H9 (cell line): ENCODE data around the gene TBX19. TPM values are rescaled to one million over a fixed set of nuclear protein-coding genes. Genes with fewer than 3 reads are reported as not detected.

Experiments
- DNase-seq: peaks from one replicate; pipeline ENCODE4 v3.0.0-alpha.2; 2017
- H2AFZ ChIP-seq: one replicate; pipeline ENCODE4 v1.6.1; 2013; ENCODE audit warnings: mild to moderate bottlenecking, low read length, control low read depth, moderate library complexity
- H2AK5ac ChIP-seq: 2 replicates; pipeline ENCODE4 v1.6.1; 2013; ENCODE audit warnings: low read length, control low read depth, mixed read lengths; ENCODE audit not compliant: insufficient read length
- H2BK120ac ChIP-seq: one replicate; pipeline ENCODE4 v1.6.1; 2013; ENCODE audit warnings: low read depth, mild to moderate bottlenecking, low read length, control low read depth, inconsistent platforms; ENCODE audit not compliant: poor library complexity, severe bottlenecking
- H2BK12ac ChIP-seq: 2 replicates; pipeline ENCODE4 v1.6.1; 2013; ENCODE audit warnings: low read length, control low read depth, mixed read lengths, low read depth; ENCODE audit not compliant: insufficient read length
- H2BK15ac ChIP-seq: 2 replicates; pipeline ENCODE4 v1.6.1; 2013; ENCODE audit warnings: low read depth, low read length, control low read depth
- H2BK20ac ChIP-seq: one replicate; pipeline ENCODE4 v1.6.1; 2013; ENCODE audit warnings: low read depth, mild to moderate bottlenecking, low read length, control low read depth, inconsistent platforms; ENCODE audit not compliant: poor library complexity, severe bottlenecking
- H2BK5ac ChIP-seq: 2 replicates; pipeline ENCODE4 v1.6.1; 2013; ENCODE audit warnings: low read length, control low read depth, mixed read lengths; ENCODE audit not compliant: insufficient read length
- H3K14ac ChIP-seq: 2 replicates; pipeline ENCODE4 v1.6.1; 2013; ENCODE audit warnings: low read length, control low read depth; ENCODE audit not compliant: insufficient read depth
- H3K18ac ChIP-seq: 2 replicates; pipeline ENCODE4 v1.6.1; 2013; ENCODE audit warnings: low read depth, mild to moderate bottlenecking, mixed read lengths, low read length, control low read depth; ENCODE audit not compliant: insufficient read length
- H3K23ac ChIP-seq: 2 replicates; pipeline ENCODE4 v1.6.1; 2013; ENCODE audit warnings: low read length, control low read depth, mixed read lengths, low read depth; ENCODE audit not compliant: insufficient read length
- H3K23me2 ChIP-seq: 2 replicates; pipeline ENCODE4 v1.6.1; 2013; ENCODE audit warnings: low read depth, mild to moderate bottlenecking, mixed read lengths, low read length, control low read depth; ENCODE audit not compliant: insufficient read length, poor library complexity, severe bottlenecking
- H3K27ac ChIP-seq: 2 replicates; pipeline ENCODE4 v1.5.1; 2013; ENCODE audit warnings: low read length, control low read depth, mixed read lengths, low read depth; ENCODE audit not compliant: insufficient read length
- H3K27me3 ChIP-seq: 2 replicates; pipeline ENCODE4 v1.6.1; 2013; ENCODE audit warnings: low read length, control low read depth, inconsistent platforms; ENCODE audit not compliant: insufficient read depth
- H3K4ac ChIP-seq: 2 replicates; pipeline ENCODE4 v1.6.1; 2013; ENCODE audit warnings: low read depth, mild to moderate bottlenecking, control low read depth, inconsistent platforms, low read length, moderate library complexity
- H3K4me1 ChIP-seq: 2 replicates; pipeline ENCODE4 v1.6.1; 2013; ENCODE audit warnings: low read length, control low read depth, inconsistent platforms; ENCODE audit not compliant: insufficient read depth
- H3K4me2 ChIP-seq: 2 replicates; pipeline ENCODE4 v1.6.1; 2013; ENCODE audit warnings: low read length, control low read depth, mixed read lengths; ENCODE audit not compliant: insufficient read length, insufficient read depth
- H3K56ac ChIP-seq: 2 replicates; pipeline ENCODE4 v1.6.1; 2013; ENCODE audit warnings: low read depth, mild to moderate bottlenecking, mixed read lengths, low read length, control low read depth; ENCODE audit not compliant: insufficient read length
- H3K79me1 ChIP-seq: 2 replicates; pipeline ENCODE4 v1.6.1; 2013; ENCODE audit warnings: low read depth, mild to moderate bottlenecking, moderate library complexity, low read length, control low read depth, inconsistent platforms; ENCODE audit not compliant: insufficient read depth, poor library complexity, severe bottlenecking
- H3K79me2 ChIP-seq: 2 replicates; pipeline ENCODE4 v1.6.1; 2013; ENCODE audit warnings: low read length, control low read depth, inconsistent platforms; ENCODE audit not compliant: insufficient read depth
- H3K9ac ChIP-seq: 2 replicates; pipeline ENCODE4 v1.6.1; 2013; ENCODE audit warnings: low read length, control low read depth, mixed read lengths; ENCODE audit not compliant: insufficient read length; ENCODE audit errors: extremely low read depth
- H3K9me3 ChIP-seq: one replicate; pipeline ENCODE4 v1.6.1; 2013; ENCODE audit warnings: low read depth, low read length, inconsistent platforms; ENCODE audit not compliant: control insufficient read depth
- H3T11ph ChIP-seq: one replicate; pipeline ENCODE4 v1.6.1; 2013; ENCODE audit warnings: mild to moderate bottlenecking, low read length, control low read depth, inconsistent platforms
- H4K20me1 ChIP-seq: one replicate; pipeline ENCODE4 v1.6.1; 2013; ENCODE audit not compliant: control insufficient read depth, insufficient read length, insufficient read depth
- H4K5ac ChIP-seq: 2 replicates; pipeline ENCODE4 v1.6.1; 2013; ENCODE audit warnings: low read depth, mild to moderate bottlenecking, mixed read lengths, low read length, control low read depth; ENCODE audit not compliant: insufficient read length
- H4K8ac ChIP-seq: replicated peaks from 2 replicates; pipeline ENCODE4 v1.6.1; 2013; ENCODE audit warnings: low read length, control low read depth, mixed read lengths, low read depth; ENCODE audit not compliant: insufficient read length
- H4K91ac ChIP-seq: 2 replicates; pipeline ENCODE4 v1.6.1; 2013; ENCODE audit warnings: low read depth, mild to moderate bottlenecking, moderate library complexity, mixed read lengths, low read length, control low read depth; ENCODE audit not compliant: insufficient read length
- H3K27ac Mint-ChIP-seq, 3 experiments: 2 replicates in 2 of 3; 3 replicates in 1 of 3; pipeline ENCODE4 v1.8.0; 2020 to 2021; ENCODE audit warnings: mixed read lengths in 3 of 3, mild to moderate bottlenecking in 1 of 3, moderate library complexity in 1 of 3
- H3K27me3 Mint-ChIP-seq: 2 replicates; pipeline ENCODE4 v1.8.0; 2021; ENCODE audit warnings: low read depth, mild to moderate bottlenecking, moderate library complexity, mixed read lengths
- H3K36me3 Mint-ChIP-seq, 3 experiments: 2 replicates in 2 of 3; 3 replicates in 1 of 3; pipeline ENCODE4 v1.8.0; 2020 to 2021; ENCODE audit warnings: low read depth in 3 of 3, mixed read lengths in 3 of 3; ENCODE audit not compliant: insufficient read depth in 1 of 3
- H3K4me1 Mint-ChIP-seq, 2 experiments: 2 replicates each; pipeline ENCODE4 v1.8.0; 2020; ENCODE audit warnings: mixed read lengths in 2 of 2
- H3K4me3 Mint-ChIP-seq, 2 experiments: 2 replicates in 1 of 2; 3 replicates in 1 of 2; pipeline ENCODE4 v1.8.0; 2020 to 2021; ENCODE audit warnings: mild to moderate bottlenecking in 2 of 2, mixed read lengths in 2 of 2, moderate library complexity in 1 of 2
- H3K9me3 Mint-ChIP-seq, 2 experiments: 2 replicates in 1 of 2; 3 replicates in 1 of 2; pipeline ENCODE4 v1.8.0; 2020; ENCODE audit warnings: mild to moderate bottlenecking in 2 of 2, mixed read lengths in 2 of 2, moderate library complexity in 1 of 2
- WGBS: extraction: QIAGEN DNeasy Blood & Tissue Kit; methylation state at CpG from one replicate; pipeline ENCODE4 v1.1.7; 2013; ENCODE audit warnings: missing lambda C conversion rate, low lambda C conversion rate, mixed read lengths; ENCODE audit not compliant: insufficient read length; ENCODE audit errors: extremely low coverage; 5-methylcytosine and 5-hydroxymethylcytosine counted together
- total RNA-seq: library from RNA; stranded (reverse); gene quantifications from 2 replicates; pipeline ENCODE4 v1.2.1, GENCODE V29; 2021
- TF ChIP-seq, protein P1 (sequence below): fragments of 200-600 bp; sonication (generic); conservative IDR thresholded peaks from 3 replicates; pipeline ENCODE4 v1.8.0; 2021; ENCODE audit warnings: antibody characterized with exemption, mild to moderate bottlenecking

TBX19 gene
- total RNA-seq, 1 experiment from 2014 or later: 0.48 TPM

- Histone ChIP-seq H2AK5ac (no peak overlapping the region), H3T11ph (no peak overlapping the region), H3K79me1 (no peaks in the 10 kb centered on the region), H4K8ac (no peak overlapping the region), H4K5ac (no peak overlapping the region), H3K79me2 (no peaks in the 10 kb centered on the region), H3K27ac (no peak overlapping the region), H2BK12ac (no peak overlapping the region), H2AFZ (no peak overlapping the region), H3K18ac (no peak overlapping the region), H3K9ac (no peak overlapping the region), H3K9me3 (no peaks in the 10 kb centered on the region), H2BK20ac (no peak overlapping the region), H4K20me1 (no peaks in the 10 kb centered on the region), H3K27me3 (no peaks in the 10 kb centered on the region), H3K14ac (no peak overlapping the region), H3K4ac (no peak overlapping the region), H2BK15ac (no peak overlapping the region), H2BK5ac (no peak overlapping the region), H3K23me2 (no peaks in the 10 kb centered on the region), H3K56ac (no peak overlapping the region), H3K4me1 (no peaks in the 10 kb centered on the region; the same call in 1 of the 2 replicates), H3K4me2 (no peak overlapping the region), H3K23ac (no peak overlapping the region), H2BK120ac (no peak overlapping the region), H4K91ac (no peak overlapping the region)
- Mint-ChIP-seq H3K27me3 (no peaks in the 10 kb centered on the region), H3K27ac (no peak overlapping the region), H3K4me1 (peaks cover 0 to 3% of the 10 kb centered on the region in 2 experiments; a peak in 1 of 4 replicates), H3K9me3 (peaks cover 0 to 2% of the 10 kb centered on the region in 2 experiments; a peak in 1 of 5 replicates), H3K4me3 (no peak overlapping the region), H3K36me3 (no peaks in the 10 kb centered on the region; a peak in 1 of 7 replicates)
- TF ChIP-seq, protein P1, sequence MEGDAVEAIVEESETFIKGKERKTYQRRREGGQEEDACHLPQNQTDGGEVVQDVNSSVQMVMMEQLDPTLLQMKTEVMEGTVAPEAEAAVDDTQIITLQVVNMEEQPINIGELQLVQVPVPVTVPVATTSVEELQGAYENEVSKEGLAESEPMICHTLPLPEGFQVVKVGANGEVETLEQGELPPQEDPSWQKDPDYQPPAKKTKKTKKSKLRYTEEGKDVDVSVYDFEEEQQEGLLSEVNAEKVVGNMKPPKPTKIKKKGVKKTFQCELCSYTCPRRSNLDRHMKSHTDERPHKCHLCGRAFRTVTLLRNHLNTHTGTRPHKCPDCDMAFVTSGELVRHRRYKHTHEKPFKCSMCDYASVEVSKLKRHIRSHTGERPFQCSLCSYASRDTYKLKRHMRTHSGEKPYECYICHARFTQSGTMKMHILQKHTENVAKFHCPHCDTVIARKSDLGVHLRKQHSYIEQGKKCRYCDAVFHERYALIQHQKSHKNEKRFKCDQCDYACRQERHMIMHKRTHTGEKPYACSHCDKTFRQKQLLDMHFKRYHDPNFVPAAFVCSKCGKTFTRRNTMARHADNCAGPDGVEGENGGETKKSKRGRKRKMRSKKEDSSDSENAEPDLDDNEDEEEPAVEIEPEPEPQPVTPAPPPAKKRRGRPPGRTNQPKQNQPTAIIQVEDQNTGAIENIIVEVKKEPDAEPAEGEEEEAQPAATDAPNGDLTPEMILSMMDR: no peak
- no peak for DNase-seq
- WGBS: no CpG with 5 or more reads among the region's 7 CpGs
Observed at GRCh38 chr1:168297019-168297730, 16.5 kb downstream of the TBX19 start.
